ENCODE measurements around the gene FAM124A. TPM values are rescaled to one million over a fixed set of nuclear protein-coding genes. Genes with fewer than 3 reads are reported as not detected.

FAM124A gene
- total RNA-seq, 2 experiments from 2014 or later: not detected

DNA sequence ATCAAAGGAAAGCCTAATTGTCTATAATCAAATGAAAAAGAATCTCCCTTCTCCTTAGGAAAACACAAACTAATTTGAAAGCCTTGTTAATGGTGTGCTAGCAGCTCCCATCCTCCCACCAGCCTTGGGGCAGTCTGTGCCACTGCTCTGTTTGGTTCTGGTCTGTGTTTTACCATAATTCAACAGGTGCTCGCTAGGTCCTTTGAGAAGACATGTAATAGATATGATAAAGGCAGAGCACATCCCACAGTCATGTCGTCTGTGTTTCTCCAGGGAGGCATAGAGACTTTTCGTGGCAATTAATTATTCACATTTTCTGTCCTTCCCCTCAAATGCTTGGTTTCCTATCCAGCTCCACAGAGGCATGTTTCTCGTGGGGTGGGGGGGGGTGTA is 23.8 kb downstream of the FAM124A start:
- no peaks in the 10 kb centered on the region for H3K4me1 Mint-ChIP-seq (ENCODE audit: low read depth)
- DNase-seq: no peak
- H3K27ac Mint-ChIP-seq: no peak overlapping the region
- H3K9me3 Mint-ChIP-seq: no peaks in the 10 kb centered on the region
- CTCF ChIA-PET: interaction anchor here (1.6 kb wide), 1 partner anchor 9 kb away, joined by 4 read pairs; no protein-coding TSS in a partner anchor
- H3K36me3 Mint-ChIP-seq (ENCODE audit: low read depth): no peaks in the 10 kb centered on the region
- peaks cover 2% of the 10 kb centered on the region for H3K27me3 Mint-ChIP-seq (ENCODE audit: low read depth)
- no peak overlapping the region for H3K4me3 Mint-ChIP-seq
- intact Hi-C loops (cut with micrococcal nuclease): no loop called here

DNA sequence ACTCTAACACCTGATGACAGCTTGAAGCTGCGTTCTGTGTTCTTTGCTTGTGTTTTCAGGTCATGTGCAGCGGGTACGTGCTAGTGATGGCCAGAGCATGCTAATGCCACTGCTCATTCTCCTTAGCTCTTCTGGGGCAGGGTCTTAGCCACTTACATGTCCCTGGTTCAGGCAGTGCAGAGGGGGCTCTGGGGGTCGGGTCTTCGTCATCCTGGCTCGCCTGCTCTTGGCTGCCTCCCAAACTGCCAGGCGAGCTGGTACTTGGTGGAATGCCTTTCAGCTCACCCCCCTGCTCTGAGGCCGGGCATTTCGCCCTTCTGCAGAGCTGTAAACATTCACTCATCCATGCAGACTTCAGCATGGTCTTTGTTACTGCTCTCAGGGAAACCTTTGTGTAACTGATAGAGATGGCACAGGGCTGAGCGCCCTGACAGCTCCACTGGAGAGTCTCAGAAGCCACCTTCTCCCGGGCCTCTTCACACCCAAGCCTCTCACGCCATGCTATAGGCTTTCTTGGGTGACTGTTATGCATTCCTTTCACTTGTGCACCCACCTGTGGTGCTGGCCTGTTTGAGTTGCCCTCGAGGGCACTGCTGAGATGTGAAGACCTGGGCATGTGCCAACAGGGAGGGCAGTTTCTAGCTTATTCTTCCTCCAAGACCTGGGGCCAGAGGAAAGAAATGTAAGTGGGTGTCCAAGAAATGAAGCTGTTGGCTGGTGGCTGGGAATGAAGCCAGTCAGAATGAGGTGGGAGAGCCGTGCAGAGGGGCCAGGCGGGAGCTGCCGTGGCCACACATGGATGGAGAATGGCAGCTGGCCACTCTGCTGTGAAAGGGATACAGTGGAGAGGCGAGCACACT is 24.4 kb downstream of the FAM124A start:
- no peak for DNase-seq
- intact Hi-C loops (cut with micrococcal nuclease): no loop called here
- no peaks in the 10 kb centered on the region for H3K36me3 Mint-ChIP-seq (ENCODE audit: low read depth)
- no peaks in the 10 kb centered on the region for H3K9me3 Mint-ChIP-seq
- H3K27ac Mint-ChIP-seq: no peak overlapping the region
- H3K27me3 Mint-ChIP-seq (ENCODE audit: low read depth): peaks cover 2% of the 10 kb centered on the region
- H3K4me3 Mint-ChIP-seq: no peak overlapping the region
- CTCF ChIA-PET: interaction anchor here (0.9 to 1.6 kb wide), 4 partner anchors 9 to 121 kb away, joined by 3 to 5 read pairs (median 4); no protein-coding TSS in a partner anchor
- H3K4me1 Mint-ChIP-seq (ENCODE audit: low read depth): no peaks in the 10 kb centered on the region

DNA sequence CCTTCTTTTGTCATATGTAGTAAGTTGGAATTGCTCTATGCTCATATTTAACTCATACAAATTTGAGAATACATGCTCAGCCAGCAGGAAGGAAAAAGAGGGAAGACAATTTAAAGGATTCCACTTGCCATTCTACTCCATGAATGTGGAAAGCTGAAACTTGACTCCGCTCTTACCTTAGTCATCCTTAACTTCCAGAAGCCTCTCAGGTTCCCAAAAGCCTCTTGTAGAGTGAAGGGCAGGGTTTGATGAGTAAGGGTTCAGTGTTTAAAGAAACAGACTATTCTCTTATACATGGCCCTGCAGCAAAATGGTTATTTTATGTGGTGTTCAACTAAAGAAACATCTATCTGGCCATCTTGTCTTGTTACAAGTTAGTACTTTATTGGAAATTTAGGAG is 27.1 kb downstream of the FAM124A start:
- Mint-ChIP-seq H3K9me3 (no peaks in the 10 kb centered on the region), H3K4me1 (ENCODE audit: low read depth) (no peaks in the 10 kb centered on the region), H3K27me3 (ENCODE audit: low read depth) (peaks cover under 1% of the 10 kb centered on the region), H3K36me3 (ENCODE audit: low read depth) (no peaks in the 10 kb centered on the region), H3K4me3 (no peak overlapping the region), H3K27ac (no peak overlapping the region)
- no peak for DNase-seq
- CTCF ChIA-PET: interaction anchor here (0.8 to 0.9 kb wide), 2 partner anchors 11 to 37 kb away, joined by 3 read pairs; no protein-coding TSS in a partner anchor
- intact Hi-C loops (cut with micrococcal nuclease): no loop called here

DNA sequence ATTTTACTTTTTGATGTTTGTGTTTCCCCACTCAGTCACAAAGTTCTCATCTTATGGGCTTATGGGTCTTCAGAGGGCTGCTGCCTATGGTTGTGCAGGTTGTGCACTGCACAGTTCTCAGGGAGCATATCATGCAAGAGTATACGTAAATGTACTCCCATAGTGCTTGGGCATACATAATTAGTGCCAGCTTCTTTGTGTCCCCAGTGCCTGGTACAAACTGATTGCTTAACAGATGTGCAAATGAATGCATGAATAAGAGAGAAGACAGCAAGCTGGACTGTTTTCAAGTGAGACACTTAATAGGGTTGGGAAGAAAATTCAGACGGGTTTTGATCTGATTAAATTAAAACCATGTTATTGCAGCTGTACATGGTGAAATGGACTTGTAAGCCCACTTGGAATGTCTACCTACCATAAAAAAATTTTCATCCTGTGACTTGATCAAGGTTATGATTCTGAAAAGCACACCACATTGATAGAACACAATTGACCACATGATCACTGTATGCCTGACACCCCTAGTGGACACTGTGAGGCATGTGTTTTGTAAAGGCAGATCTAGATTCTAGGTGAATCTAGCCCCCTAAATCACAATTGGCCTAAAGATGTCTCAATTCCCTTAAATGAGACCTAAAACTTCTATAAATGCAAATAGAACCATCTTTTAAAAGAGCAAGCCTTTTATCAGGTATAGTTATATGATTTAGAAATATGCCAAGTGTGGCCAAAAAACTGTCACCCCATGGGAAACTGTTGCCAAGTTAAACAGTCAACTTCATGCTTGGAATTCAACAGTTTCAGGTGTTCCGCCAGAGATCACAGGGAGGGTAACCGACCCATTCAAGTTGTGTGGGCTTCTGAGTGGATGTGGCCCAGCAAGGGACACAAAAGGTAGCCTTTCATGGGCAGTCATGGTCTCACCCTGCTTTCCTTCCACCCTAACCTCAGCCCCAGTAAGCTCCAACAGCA is 27.9 kb downstream of the FAM124A start:
- no peak for DNase-seq
- Mint-ChIP-seq H3K27ac (no peak overlapping the region), H3K27me3 (ENCODE audit: low read depth) (no peaks in the 10 kb centered on the region), H3K36me3 (ENCODE audit: low read depth) (no peaks in the 10 kb centered on the region), H3K4me1 (ENCODE audit: low read depth) (no peaks in the 10 kb centered on the region), H3K9me3 (no peaks in the 10 kb centered on the region), H3K4me3 (no peak overlapping the region)
- intact Hi-C loops (cut with micrococcal nuclease): no loop called here
- CTCF ChIA-PET: interaction anchor here (0.5 to 3.5 kb wide), 2 partner anchors 36 to 49 kb away, joined by 4 to 16 read pairs; no protein-coding TSS in a partner anchor

GRCh38 chr13:51251480-51251879 is 29.3 kb downstream of the FAM124A start:
- H3K27ac Mint-ChIP-seq: no peak overlapping the region
- intact Hi-C loops (cut with micrococcal nuclease): no loop called here
- no peaks in the 10 kb centered on the region for H3K36me3 Mint-ChIP-seq (ENCODE audit: low read depth)
- no peak for DNase-seq
- H3K4me3 Mint-ChIP-seq: no peak overlapping the region
- no peaks in the 10 kb centered on the region for H3K4me1 Mint-ChIP-seq (ENCODE audit: low read depth)
- CTCF ChIA-PET: interaction anchor here (0.6 to 3.5 kb wide), 2 partner anchors 34 to 620 kb away, joined by 5 to 16 read pairs; no protein-coding TSS in a partner anchor
- H3K27me3 Mint-ChIP-seq (ENCODE audit: low read depth): no peaks in the 10 kb centered on the region
- H3K9me3 Mint-ChIP-seq: no peaks in the 10 kb centered on the region

GRCh38 chr13:51252954-51253532 is 30.8 kb downstream of the FAM124A start:
- H3K27ac Mint-ChIP-seq: no peak overlapping the region
- no peaks in the 10 kb centered on the region for H3K27me3 Mint-ChIP-seq (ENCODE audit: low read depth)
- intact Hi-C loops (cut with micrococcal nuclease): no loop called here
- no peak overlapping the region for H3K4me3 Mint-ChIP-seq
- H3K9me3 Mint-ChIP-seq: no peaks in the 10 kb centered on the region
- CTCF ChIA-PET: interaction anchor here (3.5 kb wide), 1 partner anchor 33 kb away, joined by 16 read pairs; no protein-coding TSS in a partner anchor
- no peaks in the 10 kb centered on the region for H3K4me1 Mint-ChIP-seq (ENCODE audit: low read depth)
- no peaks in the 10 kb centered on the region for H3K36me3 Mint-ChIP-seq (ENCODE audit: low read depth)
- no peak for DNase-seq

DNA sequence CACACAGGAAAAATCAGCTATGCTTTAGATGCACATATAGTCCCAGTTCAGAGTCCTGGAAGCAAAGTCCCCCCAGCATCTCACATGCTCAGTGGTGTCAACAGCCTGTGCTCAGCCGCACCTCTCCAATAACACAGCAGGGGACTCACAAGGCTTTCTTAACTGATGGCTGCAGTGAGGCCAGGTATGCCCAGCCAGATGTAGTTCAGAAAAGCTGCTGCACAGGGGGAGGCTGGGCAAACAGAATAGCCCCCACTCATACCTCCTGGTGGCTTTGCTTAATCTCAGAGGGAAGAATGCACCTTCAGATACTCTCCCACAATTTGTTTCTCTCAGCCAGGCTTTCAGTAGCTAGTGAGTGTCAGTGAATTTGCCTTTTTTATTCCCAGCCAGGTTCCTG is 33.4 kb downstream of the FAM124A start:
- H3K27ac Mint-ChIP-seq: no peak overlapping the region

DNA sequence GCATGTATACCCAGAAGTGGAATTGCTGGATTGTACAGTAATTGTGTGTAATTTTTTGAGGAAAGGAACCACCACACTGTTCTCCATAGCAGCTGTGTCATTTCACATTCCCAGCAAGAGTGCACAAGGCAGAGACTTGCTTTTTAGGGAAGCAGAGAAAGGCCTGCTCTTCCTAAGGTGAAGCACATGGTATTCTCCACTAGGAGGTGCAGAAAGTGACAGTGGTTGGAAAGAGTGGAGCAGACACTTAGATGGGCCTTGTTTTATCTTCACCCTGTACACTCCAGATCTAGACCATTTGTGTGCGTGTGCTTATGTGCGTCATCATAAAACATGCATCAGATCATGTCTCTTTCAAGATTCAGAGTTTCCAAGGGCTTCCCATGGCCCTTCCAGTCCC is 35.0 kb downstream of the FAM124A start:
- Mint-ChIP-seq H3K27ac (no peak overlapping the region), H3K36me3 (ENCODE audit: low read depth) (no peaks in the 10 kb centered on the region), H3K4me1 (ENCODE audit: low read depth) (no peaks in the 10 kb centered on the region), H3K9me3 (no peaks in the 10 kb centered on the region), H3K27me3 (ENCODE audit: low read depth) (no peaks in the 10 kb centered on the region), H3K4me3 (no peak overlapping the region)
- no peak for DNase-seq
- CTCF ChIA-PET: no interaction called here
- intact Hi-C loops (cut with micrococcal nuclease): no loop called here

More for the DNA sequence above, 33.4 kb downstream of the FAM124A start:
- Mint-ChIP-seq H3K4me3 (no peak overlapping the region), H3K4me1 (ENCODE audit: low read depth) (no peaks in the 10 kb centered on the region), H3K9me3 (no peaks in the 10 kb centered on the region), H3K36me3 (ENCODE audit: low read depth) (no peaks in the 10 kb centered on the region), H3K27me3 (ENCODE audit: low read depth) (no peaks in the 10 kb centered on the region)
- CTCF ChIA-PET: interaction anchor here (0.6 to 0.9 kb wide), 2 partner anchors 30 to 129 kb away, joined by 3 read pairs; no protein-coding TSS in a partner anchor
- intact Hi-C loops (cut with micrococcal nuclease): no loop called here
- DNase-seq: no peak

DNA sequence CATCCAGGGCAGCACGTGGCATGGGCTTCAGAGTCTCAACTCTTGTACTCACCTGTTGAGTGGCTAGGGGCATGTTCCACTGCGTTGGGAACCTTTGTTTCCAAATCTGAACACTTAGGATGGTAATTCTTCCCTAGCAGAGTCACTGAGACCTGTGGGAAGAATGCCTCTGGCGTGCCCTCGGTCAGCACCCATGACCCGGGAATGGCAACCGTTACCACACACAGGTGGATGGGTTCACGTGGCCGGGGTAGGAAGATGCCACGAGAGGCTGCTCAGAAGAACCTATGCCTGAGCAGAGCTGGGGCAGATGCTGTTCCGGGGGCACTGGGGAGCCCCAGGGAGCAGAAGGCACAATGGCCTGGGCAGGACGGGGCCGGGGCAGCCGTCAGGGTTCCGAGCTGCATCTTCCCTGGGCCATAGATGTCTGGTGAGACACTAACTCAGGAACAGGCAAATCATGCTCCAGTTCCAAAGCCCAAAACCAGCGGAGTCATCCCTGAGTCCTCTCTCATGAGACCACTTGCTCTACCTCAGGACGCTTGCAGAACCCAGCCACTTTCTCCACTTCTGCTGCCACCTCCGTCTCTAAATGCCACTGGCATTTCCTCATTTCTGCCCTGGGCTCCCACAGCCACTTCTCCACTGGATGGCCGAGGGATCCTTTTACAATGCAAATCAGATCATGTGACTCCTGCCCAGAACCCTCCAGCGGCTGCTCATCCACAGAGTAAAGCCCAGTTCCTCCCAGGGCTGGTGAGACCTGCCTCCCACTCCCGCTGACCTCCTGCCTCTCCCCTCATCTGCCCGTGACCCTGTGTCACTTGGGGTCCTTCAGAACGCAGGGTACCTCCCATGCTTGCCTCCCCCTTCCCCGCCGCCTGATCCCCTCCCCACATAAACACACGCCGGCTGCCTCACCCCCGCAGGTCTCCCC is 36.7 kb downstream of the FAM124A start:
- H3K4me3 Mint-ChIP-seq: no peak overlapping the region
- intact Hi-C loops (cut with micrococcal nuclease): no loop called here
- H3K27ac Mint-ChIP-seq: no peak overlapping the region
- no peak for DNase-seq
- H3K36me3 Mint-ChIP-seq (ENCODE audit: low read depth): no peaks in the 10 kb centered on the region
- CTCF ChIA-PET: no interaction called here
- no peaks in the 10 kb centered on the region for H3K4me1 Mint-ChIP-seq (ENCODE audit: low read depth)
- no peaks in the 10 kb centered on the region for H3K9me3 Mint-ChIP-seq
- no peaks in the 10 kb centered on the region for H3K27me3 Mint-ChIP-seq (ENCODE audit: low read depth)

- Mint-ChIP-seq H3K9me3 (no peaks in the 10 kb centered on the region), H3K4me3 (no peak overlapping the region), H3K4me1 (ENCODE audit: low read depth) (no peaks in the 10 kb centered on the region), H3K27me3 (ENCODE audit: low read depth) (no peaks in the 10 kb centered on the region), H3K27ac (no peak overlapping the region), H3K36me3 (ENCODE audit: low read depth) (no peaks in the 10 kb centered on the region)
- intact Hi-C loops (cut with micrococcal nuclease): no loop called here
- DNase-seq: no peak
- CTCF ChIA-PET: interaction anchor here (1.0 kb wide), 1 partner anchor 26 kb away, joined by 3 read pairs; no protein-coding TSS in a partner anchor
These were observed 38.0 kb downstream of the FAM124A start for GRCh38 chr13:51260154-51260553.

DNA sequence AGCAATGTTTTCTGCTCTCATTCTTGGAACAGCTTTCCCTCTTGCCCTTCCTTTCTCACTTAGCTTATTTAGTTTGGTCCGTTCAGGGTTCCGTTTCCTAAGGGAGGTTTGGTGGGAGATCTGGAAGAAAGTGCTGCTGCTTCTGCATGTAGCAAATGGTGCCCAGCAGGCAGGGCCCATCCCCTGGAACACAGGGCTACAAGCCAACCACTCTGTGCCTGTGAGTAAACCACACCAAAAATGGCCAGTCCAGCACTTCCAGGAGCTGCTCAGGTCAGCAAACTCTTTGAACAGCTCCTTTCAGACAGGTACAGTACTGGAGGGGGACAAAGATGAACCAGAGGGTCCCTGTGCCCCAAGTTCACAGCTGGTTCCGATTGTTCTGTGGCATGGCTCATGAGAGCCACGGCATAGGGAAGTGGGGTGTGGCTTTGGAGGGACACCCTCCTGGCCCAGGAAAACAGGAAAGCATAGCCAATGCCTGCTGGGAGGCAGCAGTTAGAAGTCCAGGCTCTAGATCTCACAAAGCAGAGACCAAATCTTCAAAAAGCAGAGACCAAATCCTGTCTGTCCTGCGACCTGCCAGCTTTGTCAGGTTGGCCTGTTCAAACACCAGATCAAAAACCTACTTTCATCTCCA is 39.5 kb downstream of the FAM124A start:
- no peaks in the 10 kb centered on the region for H3K9me3 Mint-ChIP-seq
- CTCF ChIA-PET: interaction anchor here (1.0 to 1.8 kb wide), 2 partner anchors 25 to 37 kb away, joined by 3 to 10 read pairs; no protein-coding TSS in a partner anchor
- intact Hi-C loops (cut with micrococcal nuclease): no loop called here

More for the DNA sequence above, 39.5 kb downstream of the FAM124A start:
- Mint-ChIP-seq H3K27me3 (ENCODE audit: low read depth) (no peaks in the 10 kb centered on the region), H3K4me1 (ENCODE audit: low read depth) (no peaks in the 10 kb centered on the region), H3K36me3 (ENCODE audit: low read depth) (no peaks in the 10 kb centered on the region), H3K4me3 (no peak overlapping the region), H3K27ac (no peak overlapping the region)
- no peak for DNase-seq
